IMR-90 (cell line): ENCODE measurements around the gene B2M. TPM values are rescaled to one million over a fixed set of nuclear protein-coding genes. Genes with fewer than 3 reads are reported as not detected.

Source experiments
- ATAC-seq: fragments of 200-7000 bp; cut with Tn5 transposase; 2 replicates; pipeline ENCODE4 v1.9.1; 2020; ENCODE audit warnings: low read depth, mild to moderate bottlenecking, moderate library complexity
- BruUV-seq: library from RNA; stranded (reverse); fragments of 400-500 nt; replicated peaks from 2 replicates; lab custom pipeline; 2021; lab: Mats Ljungman, UMichigan
- CTCF ChIA-PET: fragments of 300-600 bp; formaldehyde crosslinking; extraction: SDS; loops from one replicate; lab custom pipeline; 2021; ENCODE audit warnings: antibody characterized with exemption; lab: Yijun Ruan, JAX
- POLR2A ChIA-PET: fragments of 300-600 bp; sonication (Branson Sonifier 250); formaldehyde crosslinking; loops from one replicate; lab custom pipeline; 2022; ENCODE audit warnings: antibody characterized with exemption; ENCODE audit not compliant: unreplicated experiment; lab: Charles Lee
- DNase-seq: peaks from one replicate; pipeline ENCODE4 v3.0.0; 2013
- H2AFZ ChIP-seq: replicated peaks from 2 replicates; pipeline ENCODE3; 2013; ENCODE audit warnings: low read length, mild to moderate bottlenecking; ENCODE audit not compliant: poor library complexity
- H2AK5ac ChIP-seq: 2 replicates; pipeline ENCODE4 v1.6.1; 2013; ENCODE audit warnings: low read depth, low read length, inconsistent platforms
- H2AK9ac ChIP-seq: replicated peaks from 2 replicates; pipeline ENCODE3; 2013; ENCODE audit warnings: mild to moderate bottlenecking, low read depth, low read length, moderate library complexity; ENCODE audit not compliant: poor library complexity
- H2BK120ac ChIP-seq: 2 replicates; pipeline ENCODE4 v1.6.1; 2013; ENCODE audit warnings: low read depth, low read length, inconsistent platforms
- H2BK15ac ChIP-seq: 3 replicates; pipeline ENCODE4 v1.6.1; 2013; ENCODE audit warnings: low read depth, low read length, inconsistent platforms
- H2BK20ac ChIP-seq: 2 replicates; pipeline ENCODE4 v1.6.1; 2013; ENCODE audit warnings: low read depth, mild to moderate bottlenecking, inconsistent platforms, low read length, moderate library complexity
- H2BK5ac ChIP-seq: 2 replicates; pipeline ENCODE4 v1.6.1; 2013; ENCODE audit warnings: mild to moderate bottlenecking, low read depth, low read length, inconsistent platforms; ENCODE audit not compliant: poor library complexity, severe bottlenecking
- H3K14ac ChIP-seq: replicated peaks from 2 replicates; pipeline ENCODE4 v1.6.1; 2013; ENCODE audit warnings: low read depth, low read length, inconsistent platforms
- H3K18ac ChIP-seq: 2 replicates; pipeline ENCODE4 v1.6.1; 2013; ENCODE audit warnings: low read depth, low read length, control low read depth
- H3K23ac ChIP-seq: 2 replicates; pipeline ENCODE4 v1.6.1; 2013; ENCODE audit warnings: low read depth, low read length, inconsistent platforms
- H3K27ac ChIP-seq: 2 replicates; pipeline ENCODE4 v1.5.1; 2013; ENCODE audit warnings: mild to moderate bottlenecking, control low read depth, low read length; ENCODE audit not compliant: insufficient read depth
- H3K27me3 ChIP-seq: 2 replicates; pipeline ENCODE4 v1.6.1; 2013; ENCODE audit warnings: low read length; ENCODE audit not compliant: control insufficient read depth, insufficient read depth
- H3K36me3 ChIP-seq: 2 replicates; pipeline ENCODE4 v1.6.1; 2013; ENCODE audit warnings: low read length, mixed read lengths; ENCODE audit not compliant: control insufficient read depth, insufficient read depth
- H3K4ac ChIP-seq: 2 replicates; pipeline ENCODE4 v1.6.1; 2013; ENCODE audit warnings: low read depth, low read length, inconsistent platforms
- H3K4me1 ChIP-seq: 2 replicates; pipeline ENCODE4 v1.6.1; 2013; ENCODE audit warnings: low read length, mixed read lengths; ENCODE audit not compliant: control insufficient read depth, insufficient read depth
- H3K4me2 ChIP-seq: 2 replicates; pipeline ENCODE4 v1.6.1; 2013; ENCODE audit warnings: low read depth, mild to moderate bottlenecking, control low read depth, low read length, moderate library complexity
- H3K4me3 ChIP-seq: 2 replicates; pipeline ENCODE4 v1.5.1; 2013; ENCODE audit warnings: low read depth, mild to moderate bottlenecking, control low read depth, low read length, moderate library complexity; ENCODE audit not compliant: insufficient read depth
- H3K56ac ChIP-seq: 2 replicates; pipeline ENCODE4 v1.6.1; 2013; ENCODE audit warnings: low read length, inconsistent platforms; ENCODE audit not compliant: insufficient read depth; ENCODE audit errors: extremely low read depth
- H3K79me1 ChIP-seq, 2 experiments: 2 replicates each; pipeline ENCODE4 v1.6.1; 2013; ENCODE audit warnings: low read length in 2 of 2, inconsistent platforms in 1 of 2, low read depth in 1 of 2
- H3K9ac ChIP-seq: 2 replicates; pipeline ENCODE4 v1.6.1; 2013; ENCODE audit warnings: low read depth, low read length, control low read depth
- H3K9me1 ChIP-seq: 2 replicates; pipeline ENCODE4 v1.6.1; 2013; ENCODE audit warnings: low read length, inconsistent platforms; ENCODE audit not compliant: insufficient read depth
- H3K9me3 ChIP-seq: 2 replicates; pipeline ENCODE4 v1.6.1; 2013; ENCODE audit warnings: low read length; ENCODE audit not compliant: control insufficient read depth, insufficient read depth
- H4K20me1 ChIP-seq: 2 replicates; pipeline ENCODE4 v1.6.1; 2013; ENCODE audit warnings: low read length, inconsistent platforms; ENCODE audit not compliant: insufficient read depth
- H4K5ac ChIP-seq: 2 replicates; pipeline ENCODE4 v1.6.1; 2013; ENCODE audit warnings: mild to moderate bottlenecking, low read depth, low read length, control low read depth
- H4K8ac ChIP-seq, 2 experiments: 2 replicates each; pipeline ENCODE4 v1.6.1; 2013; ENCODE audit warnings: low read depth in 2 of 2, low read length in 2 of 2, control low read depth in 1 of 2, inconsistent platforms in 1 of 2
- H4K91ac ChIP-seq: 2 replicates; pipeline ENCODE4 v1.6.1; 2013; ENCODE audit warnings: low read depth, low read length, inconsistent platforms; ENCODE audit not compliant: insufficient read depth
- CEBPB ChIP-seq: IDR thresholded peaks from 2 replicates; pipeline ENCODE4 v1.6.1; 2012; ENCODE audit warnings: low read depth, low read length, improper control_type of control experiment
- MAFK ChIP-seq: IDR thresholded peaks from 2 replicates; pipeline ENCODE4 v1.6.1; 2012; ENCODE audit warnings: low read depth, low read length, improper control_type of control experiment
- MXI1 ChIP-seq: IDR thresholded peaks from 2 replicates; pipeline ENCODE4 v1.6.1; 2012; ENCODE audit warnings: low read depth, mild to moderate bottlenecking, low read length, moderate library complexity, borderline replicate concordance
- WGBS, 2 experiments: methylation state at CpG; one replicate each; pipeline versions ENCODE4 v1.1.5 to v1.1.7; 2013; ENCODE audit warnings: missing lambda C conversion rate in 2 of 2; ENCODE audit not compliant: insufficient read length in 1 of 2; ENCODE audit errors: extremely low coverage in 2 of 2; 5-methylcytosine and 5-hydroxymethylcytosine counted together
- dilution Hi-C: fragments of 300-500 bp; cut with HindIII; formaldehyde crosslinking; loops from one replicate; pipeline ENCODE4 v1.14.3; 2018; ENCODE audit warnings: low sequenced_read_pairs; ENCODE audit not compliant: unreplicated experiment
- in situ Hi-C: fragments of 300-500 bp; cut with MboI; formaldehyde crosslinking; loops from 3 replicates; pipeline ENCODE4 v1.14.3; 2019; ENCODE audit warnings: low sequenced_read_pairs, inconsistent platforms, mixed read lengths
- intact Hi-C: fragments of 100-400 bp; cut with micrococcal nuclease; formaldehyde crosslinking; loops from 2 replicates; pipeline ENCODE4 v1.10.0; 2022
- polyA plus RNA-seq, 3 experiments: library from polyadenylated mRNA; depleted of rRNA; stranded (reverse); fragments of >200 nt; gene quantifications; 2 replicates each; pipeline ENCODE4 v1.2.3, GENCODE V29; 2012; ENCODE audit warnings: low replicate concordance in 1 of 3
- total RNA-seq: library from RNA; depleted of rRNA; stranded (reverse); fragments of >200 nt; gene quantifications from 2 replicates; pipeline ENCODE4 v1.2.3, GENCODE V29; 2012

Gene B2M
- total and polyA plus RNA-seq, 2 of the 4 experiments (the other 2 are of a cell fraction): 895 to 3,394 TPM

GRCh38 chr15:44729408-44730127, 18.3 kb downstream of the B2M start:
- Histone ChIP-seq H3K4me2 (peak overlapping the region; percentile 75), H3K4me1 (peaks cover 2% of the 10 kb centered on the region; the same call in 1 of the 2 replicates), H4K20me1 (no peaks in the 10 kb centered on the region), H4K5ac (peak overlapping the region; percentile 31), H3K4me3 (peak overlapping the region; percentile 56), H3K14ac (peak overlapping the region; percentile 90), H2AK9ac (peak overlapping the region; percentile 94), H2BK5ac (peak overlapping the region; percentile 71), H2BK20ac (peak overlapping the region; percentile 9; the same call in 1 of the 2 replicates), H3K18ac (peak overlapping the region; percentile 25), H3K56ac (peak overlapping the region; percentile 92; the same call in 1 of the 2 replicates), H3K4ac (peak overlapping the region; percentile 92), H3K9ac (peak overlapping the region; percentile 74), H2BK15ac (peak overlapping the region; percentile 60; the same call in 2 of the 3 replicates), H2AFZ (peak overlapping the region; percentile 93), H3K36me3 (peaks cover 3% of the 10 kb centered on the region; the same call in 1 of the 2 replicates), H3K27ac (peak overlapping the region; percentile 83), H3K9me3 (no peaks in the 10 kb centered on the region), H3K9me1 (peaks cover 9% of the 10 kb centered on the region), H2BK120ac (peak overlapping the region; percentile 85), H4K8ac (peak overlapping the region; percentile 68 to 80), H3K23ac (peak overlapping the region; percentile 95), H2AK5ac (peak overlapping the region; percentile 59), H4K91ac (peak overlapping the region; percentile 80), H3K27me3 (no peaks in the 10 kb centered on the region), H3K79me1 (peaks cover 0 to 32% of the 10 kb centered on the region in 2 experiments; a peak in 2 of 4 replicates)
- intact Hi-C loops (no loop called here), dilution Hi-C loops (no loop called here), in situ Hi-C loops (no loop called here)
- peak; percentile 2 for ATAC-seq
- BruUV-seq: TSS peak; percentile 58
- peak; percentile 18 for DNase-seq
- TF ChIP-seq MAFK: no peak
- peak; percentile 79 for TF ChIP-seq CEBPB
- no peak for TF ChIP-seq MXI1
- 0% methylated on average over 2 of the region's 21 CpGs; no CpG with 5 or more reads in 1 of the 2 experiments for WGBS, 2 experiments
- ChIA-PET POLR2A (no interaction called here), CTCF (interaction anchor here (0.6 to 1.2 kb wide), 3 partner anchors 9 to 519 kb away, joined by 3 to 7 read pairs (median 3); partner anchors contain the start of gene SPG11)
